HCT116 (cell line): Measurements from ENCODE around the gene COL16A1. TPM values are rescaled to one million over a fixed set of nuclear protein-coding genes. Genes with fewer than 3 reads are reported as not detected.

Experiments used
- ATAC-seq: fragments of 200-7000 bp; cut with Tn5 transposase; 2 replicates; pipeline ENCODE4 v1.9.1; 2020; ENCODE audit warnings: mild to moderate bottlenecking, moderate library complexity
- BruUV-seq: library from RNA; stranded (reverse); fragments of 400-500 nt; replicated peaks from 2 replicates; lab custom pipeline; 2021; lab: Mats Ljungman, UMichigan
- CTCF ChIA-PET: fragments of 300-600 bp; sonication (Branson Sonifier 250); formaldehyde crosslinking; loops from one replicate; lab custom pipeline; 2021; ENCODE audit warnings: antibody characterized with exemption; lab: Charles Lee
- POLR2A ChIA-PET: fragments of 300-600, 350-600 bp; sonication (Branson Sonifier 250); formaldehyde crosslinking; loops from one replicate; lab custom pipeline; 2021; ENCODE audit warnings: antibody characterized with exemption; lab: Charles Lee
- RAD21 ChIA-PET, 2 experiments: fragments of 300-600 bp; sonication (Branson Sonifier 250); formaldehyde crosslinking; loops; one replicate each; lab custom pipeline; 2023; ENCODE audit warnings: low total read pairs in 2 of 2; ENCODE audit not compliant: uncharacterized antibody in 2 of 2, unreplicated experiment in 2 of 2, low non-redundant PET in 1 of 2; lab: Charles Lee
- DNase-seq: peaks from one replicate; pipeline ENCODE4 v3.0.0-alpha.2; 2010; ENCODE audit warnings: low read depth, low spot score
- H2AFZ ChIP-seq: fragments of 200-600 bp; shearing (Covaris generic), sonication (generic); 2 replicates; pipeline ENCODE4 v1.6.1; 2017; ENCODE audit warnings: low read depth, mixed run types, mixed read lengths, antibody characterized with exemption, low read length; ENCODE audit not compliant: poor library complexity, severe bottlenecking
- H3K27ac ChIP-seq: 2 replicates; pipeline ENCODE4 v1.5.1; 2012; ENCODE audit warnings: low read depth, low read length
- H3K27me3 ChIP-seq: fragments of 200-600 bp; sonication (generic); 2 replicates; pipeline ENCODE4 v1.6.1; 2016; ENCODE audit warnings: mixed run types, low read length, mixed read lengths; ENCODE audit not compliant: insufficient read depth
- H3K36me3 ChIP-seq, 2 experiments: fragments of 200-500 bp in 1 of 2; fragments of 200-600 bp in 1 of 2; sonication (Bioruptor generic) in 1 of 2; sonication (generic) in 1 of 2; 2 replicates each; pipeline versions ENCODE4 v1.5.1 to v1.6.1; 2014 to 2016; ENCODE audit warnings: low read length in 2 of 2, inconsistent platforms in 1 of 2, mixed read lengths in 1 of 2, mixed run types in 1 of 2; ENCODE audit not compliant: insufficient read depth in 2 of 2, control insufficient read depth in 1 of 2
- H3K4me1 ChIP-seq, 2 experiments: fragments of 200-600 bp in 1 of 2; sonication (generic) in 1 of 2; 2 replicates each; pipeline versions ENCODE4 v1.5.1 to v1.6.1; 2012 to 2017; ENCODE audit warnings: low read length in 2 of 2, inconsistent platforms in 1 of 2, mild to moderate bottlenecking in 1 of 2, mixed read lengths in 1 of 2, mixed run types in 1 of 2, moderate library complexity in 1 of 2; ENCODE audit not compliant: insufficient read depth in 2 of 2, control insufficient read depth in 1 of 2
- H3K4me2 ChIP-seq: fragments of 200-600 bp; sonication (generic); 2 replicates; pipeline ENCODE4 v1.6.1; 2017; ENCODE audit warnings: mixed run types, low read length, mixed read lengths
- H3K4me3 ChIP-seq, 2 experiments: fragments of 200-600 bp in 1 of 2; sonication (generic) in 1 of 2; replicated peaks in 1 of 2; 2 replicates each; pipeline ENCODE4 v1.5.1; 2011 to 2016; ENCODE audit warnings: low read length in 2 of 2, control low read depth in 1 of 2, low read depth in 1 of 2, mild to moderate bottlenecking in 1 of 2, mixed read lengths in 1 of 2, mixed run types in 1 of 2
- H3K79me2 ChIP-seq: fragments of 200-600 bp; sonication (generic); 2 replicates; pipeline ENCODE4 v1.6.1; 2017; ENCODE audit warnings: mild to moderate bottlenecking, mixed run types, low read length, moderate library complexity, mixed read lengths; ENCODE audit not compliant: insufficient read depth
- H3K9ac ChIP-seq: fragments of 200-600 bp; sonication (generic); 2 replicates; pipeline ENCODE4 v1.6.1; 2016; ENCODE audit warnings: low read length, mixed read lengths
- H3K9me2 ChIP-seq: fragments of 200-600 bp; sonication (generic), shearing (Covaris generic); 2 replicates; pipeline ENCODE4 v1.6.1; 2017; ENCODE audit warnings: mixed run types, mild to moderate bottlenecking, moderate library complexity; ENCODE audit not compliant: insufficient read depth
- H3K9me3 ChIP-seq, 2 experiments: fragments of 200-500 bp in 1 of 2; fragments of 200-600 bp in 1 of 2; sonication (Bioruptor generic) in 1 of 2; sonication (generic) in 1 of 2; 2 replicates each; pipeline ENCODE4 v1.6.1; 2014 to 2017; ENCODE audit warnings: low read length in 2 of 2, mixed read lengths in 2 of 2, inconsistent platforms in 1 of 2, low read depth in 1 of 2, mild to moderate bottlenecking in 1 of 2, mixed run types in 1 of 2, moderate library complexity in 1 of 2; ENCODE audit not compliant: control insufficient read depth in 1 of 2, insufficient read depth in 1 of 2
- H4K20me1 ChIP-seq: fragments of 200-600 bp; sonication (generic), shearing (Covaris generic); 2 replicates; pipeline ENCODE4 v1.6.1; 2017; ENCODE audit warnings: mixed run types, mild to moderate bottlenecking, moderate library complexity; ENCODE audit not compliant: insufficient read depth
- CBX3 ChIP-seq: IDR thresholded peaks from 2 replicates; pipeline ENCODE4 v1.6.1; 2012; ENCODE audit warnings: low read depth
- CEBPB ChIP-seq: IDR thresholded peaks from 2 replicates; pipeline ENCODE4 v1.6.1; 2012; ENCODE audit warnings: low read depth
- CTCF ChIP-seq, 3 experiments: fragments of 200-600 bp in 1 of 3; sonication (generic) in 1 of 3; IDR thresholded peaks in 2 of 3; conservative IDR thresholded peaks in 1 of 3; 2 replicates each; pipeline ENCODE4 v1.5.1; 2012 to 2017; ENCODE audit warnings: low read depth in 2 of 3, low read length in 2 of 3, antibody characterized with exemption in 1 of 3, borderline replicate concordance in 1 of 3, control low read depth in 1 of 3, mild to moderate bottlenecking in 1 of 3, mixed read lengths in 1 of 3, mixed run types in 1 of 3, moderate library complexity in 1 of 3; ENCODE audit not compliant: insufficient read depth in 1 of 3
- EGR1 ChIP-seq: IDR thresholded peaks from 2 replicates; pipeline ENCODE4 v1.6.1; 2012; ENCODE audit warnings: low read depth
- EZH2 ChIP-seq: fragments of 200-600 bp; sonication (generic); IDR thresholded peaks from 2 replicates; pipeline ENCODE4 v1.6.1; 2017; ENCODE audit warnings: antibody characterized with exemption, mixed run types
- EZH2phosphoT487 ChIP-seq: fragments of 200-600 bp; IDR thresholded peaks from 2 replicates; pipeline ENCODE4 v1.6.1; 2018; ENCODE audit warnings: antibody characterized with exemption, borderline replicate concordance
- FOSL1 ChIP-seq: IDR thresholded peaks from 2 replicates; pipeline ENCODE4 v1.6.1; 2012; ENCODE audit warnings: low read depth
- JUND ChIP-seq: IDR thresholded peaks from 2 replicates; pipeline ENCODE4 v1.6.1; 2012
- MAX ChIP-seq: IDR thresholded peaks from 2 replicates; pipeline ENCODE4 v1.6.1; 2012
- POLR2A ChIP-seq: IDR thresholded peaks from 2 replicates; pipeline ENCODE4 v1.7.0; 2011; ENCODE audit warnings: borderline replicate concordance; ENCODE audit not compliant: insufficient read depth, insufficient read length; ENCODE audit errors: extremely low read depth
- POLR2AphosphoS5 ChIP-seq: IDR thresholded peaks from 2 replicates; pipeline ENCODE4 v1.6.1; 2011; ENCODE audit warnings: mild to moderate bottlenecking, low read depth, low read length, moderate library complexity
- REST ChIP-seq: IDR thresholded peaks from 2 replicates; pipeline ENCODE4 v1.6.1; 2012; ENCODE audit warnings: low read depth
- SIN3A ChIP-seq: IDR thresholded peaks from 2 replicates; pipeline ENCODE4 v1.6.1; 2012; ENCODE audit warnings: low read depth
- SP1 ChIP-seq: IDR thresholded peaks from 2 replicates; pipeline ENCODE4 v1.6.1; 2012; ENCODE audit warnings: low read depth
- TCF7L2 ChIP-seq: IDR thresholded peaks from 2 replicates; pipeline ENCODE4 v1.7.0; 2011; ENCODE audit warnings: borderline replicate concordance, inconsistent platforms; ENCODE audit not compliant: insufficient read depth, insufficient read length; ENCODE audit errors: extremely low read depth
- YY1 ChIP-seq: IDR thresholded peaks from 2 replicates; pipeline ENCODE4 v1.6.1; 2011; ENCODE audit warnings: low read length, low read depth, moderate library complexity, mild to moderate bottlenecking; ENCODE audit not compliant: insufficient replicate concordance; ENCODE audit errors: extremely low read depth
- ZFX ChIP-seq: fragments of 450-650 bp; IDR thresholded peaks from 2 replicates; pipeline ENCODE4 v1.6.1; 2017
- intact Hi-C: fragments of 100-400 bp; cut with micrococcal nuclease; formaldehyde crosslinking; loops from 2 replicates; pipeline ENCODE4 v1.10.0; 2022
- total RNA-seq: library from RNA; stranded (reverse); gene quantifications from one replicate; pipeline ENCODE4 v1.2.1, GENCODE V29; 2021; ENCODE audit not compliant: unreplicated experiment

The COL16A1 gene
- total RNA-seq, 1 experiment from 2014 or later: 2.2 TPM

GRCh38 chr1:31615939-31616338 is 87.9 kb downstream of the COL16A1 start:
- no peak overlapping the region for H3K9ac ChIP-seq
- no peaks in the 10 kb centered on the region for H3K79me2 ChIP-seq
- no peaks in the 10 kb centered on the region for H3K27me3 ChIP-seq
- no peaks in the 10 kb centered on the region for H3K36me3 ChIP-seq
- POLR2A ChIA-PET: no interaction called here
- no peaks in the 10 kb centered on the region for H3K9me3 ChIP-seq
- CTCF ChIA-PET: no interaction called here
- H3K9me2 ChIP-seq: no peaks in the 10 kb centered on the region
- no peak overlapping the region for H2AFZ ChIP-seq
- no peak overlapping the region for H3K4me2 ChIP-seq
- ATAC-seq (no peak), DNase-seq (no peak)
- no peak overlapping the region for H3K4me3 ChIP-seq
- H3K27ac ChIP-seq: no peak overlapping the region
- no TSS peak for BruUV-seq
- no peaks in the 10 kb centered on the region for H4K20me1 ChIP-seq
- intact Hi-C loops: no loop called here
- RAD21 ChIA-PET: no interaction called here
- TF ChIP-seq CTCF (IDR thresholded peaks at IDR 0.05 in 2 of 3, conservative IDR thresholded peaks at IDR 0.05 in 1 of 3; ENCODE audit: borderline replicate concordance in 1 of 3, insufficient read depth in 1 of 3, low read depth in 2 of 3, low read length in 2 of 3) (no peak), TCF7L2 (no peak), EZH2phosphoT487 (no peak)
- no peaks in the 10 kb centered on the region for H3K4me1 ChIP-seq

- no peaks in the 10 kb centered on the region for H4K20me1 ChIP-seq
- no TSS peak for BruUV-seq
- H2AFZ ChIP-seq: no peak overlapping the region
- no peaks in the 10 kb centered on the region for H3K36me3 ChIP-seq
- ATAC-seq: no peak
- H3K27ac ChIP-seq: no peak overlapping the region
- intact Hi-C loops: no loop called here
- no peak for DNase-seq
- no peaks in the 10 kb centered on the region for H3K79me2 ChIP-seq
- H3K4me1 ChIP-seq: no peaks in the 10 kb centered on the region
- RAD21 ChIA-PET: no interaction called here
- no peak overlapping the region for H3K4me2 ChIP-seq
- TF ChIP-seq EZH2: no peak
- TF ChIP-seq EGR1: no peak
- no peak for TF ChIP-seq FOSL1
- TF ChIP-seq MAX: no peak
- TF ChIP-seq CEBPB: no peak
- no peak for TF ChIP-seq JUND
- no peak for TF ChIP-seq POLR2AphosphoS5
- TF ChIP-seq POLR2A: no peak
- no peak for TF ChIP-seq ZFX
- no peak for TF ChIP-seq SIN3A
- no peak for TF ChIP-seq REST
- TF ChIP-seq YY1: no peak
- TF ChIP-seq SP1: no peak
- no peak for TF ChIP-seq CBX3
- POLR2A ChIA-PET: no interaction called here
- CTCF ChIA-PET: no interaction called here
- H3K9me2 ChIP-seq: no peaks in the 10 kb centered on the region
- H3K9me3 ChIP-seq: no peaks in the 10 kb centered on the region
- H3K9ac ChIP-seq: no peak overlapping the region
- H3K4me3 ChIP-seq: no peak overlapping the region
- no peaks in the 10 kb centered on the region for H3K27me3 ChIP-seq
Observed at GRCh38 chr1:31615414-31615813, 88.4 kb downstream of the COL16A1 start.
